Activated CD4-positive, alpha-beta T cell treated with anti-CD3 and anti-CD28 coated beads, Interleukin-2, Interleukin-4, amounts not matched to agents 100 ng/mL and 50 ng/mL, durations not matched to agents 16 hours and 8 hours (primary cell): Measurements from ENCODE around the gene MTERF2.

Experiments
- DNase-seq: peaks from one replicate; pipeline ENCODE4 v3.0.0-alpha.2; 2020; ENCODE audit warnings: low spot score

Gene MTERF2

GRCh38 chr12:106953352-106954250, 33.3 kb downstream of the MTERF2 start:
- no peak for DNase-seq

GRCh38 chr12:106950591-106950990, 36.4 kb downstream of the MTERF2 start:
- DNase-seq: no peak

GRCh38 chr12:106947461-106947860, 39.5 kb downstream of the MTERF2 start:
- no peak for DNase-seq

GRCh38 chr12:106945261-106945851, 41.6 kb downstream of the MTERF2 start:
- DNase-seq: no peak

- no peak for DNase-seq
Observed at GRCh38 chr12:106942775-106943174, 44.2 kb downstream of the MTERF2 start.

- DNase-seq: no peak
Observed at GRCh38 chr12:106941481-106942156, 45.3 kb downstream of the MTERF2 start.

GRCh38 chr12:106934277-106934676, 52.7 kb downstream of the MTERF2 start:
- no peak for DNase-seq
